HCT116 (cell line): ENCODE results near the gene TENM4. TPM values are rescaled to one million over a fixed set of nuclear protein-coding genes. Genes with fewer than 3 reads are reported as not detected.

Source experiments
- ATAC-seq: fragments of 200-7000 bp; cut with Tn5 transposase; 2 replicates; pipeline ENCODE4 v1.9.1; 2020; ENCODE audit warnings: mild to moderate bottlenecking, moderate library complexity
- BruUV-seq: library from RNA; stranded (reverse); fragments of 400-500 nt; replicated peaks from 2 replicates; lab custom pipeline; 2021; lab: Mats Ljungman, UMichigan
- CTCF ChIA-PET: fragments of 300-600 bp; sonication (Branson Sonifier 250); formaldehyde crosslinking; loops from one replicate; lab custom pipeline; 2021; ENCODE audit warnings: antibody characterized with exemption; lab: Charles Lee
- POLR2A ChIA-PET: fragments of 300-600, 350-600 bp; sonication (Branson Sonifier 250); formaldehyde crosslinking; loops from one replicate; lab custom pipeline; 2021; ENCODE audit warnings: antibody characterized with exemption; lab: Charles Lee
- RAD21 ChIA-PET, 2 experiments: fragments of 300-600 bp; sonication (Branson Sonifier 250); formaldehyde crosslinking; loops; one replicate each; lab custom pipeline; 2023; ENCODE audit warnings: low total read pairs in 2 of 2; ENCODE audit not compliant: uncharacterized antibody in 2 of 2, unreplicated experiment in 2 of 2, low non-redundant PET in 1 of 2; lab: Charles Lee
- DNase-seq: peaks from one replicate; pipeline ENCODE4 v3.0.0-alpha.2; 2010; ENCODE audit warnings: low read depth, low spot score
- H2AFZ ChIP-seq: fragments of 200-600 bp; shearing (Covaris generic), sonication (generic); 2 replicates; pipeline ENCODE4 v1.6.1; 2017; ENCODE audit warnings: low read depth, mixed run types, mixed read lengths, antibody characterized with exemption, low read length; ENCODE audit not compliant: poor library complexity, severe bottlenecking
- H3K27ac ChIP-seq: 2 replicates; pipeline ENCODE4 v1.5.1; 2012; ENCODE audit warnings: low read depth, low read length
- H3K27me3 ChIP-seq: fragments of 200-600 bp; sonication (generic); 2 replicates; pipeline ENCODE4 v1.6.1; 2016; ENCODE audit warnings: mixed run types, low read length, mixed read lengths; ENCODE audit not compliant: insufficient read depth
- H3K36me3 ChIP-seq, 2 experiments: fragments of 200-500 bp in 1 of 2; fragments of 200-600 bp in 1 of 2; sonication (Bioruptor generic) in 1 of 2; sonication (generic) in 1 of 2; 2 replicates each; pipeline versions ENCODE4 v1.5.1 to v1.6.1; 2014 to 2016; ENCODE audit warnings: low read length in 2 of 2, inconsistent platforms in 1 of 2, mixed read lengths in 1 of 2, mixed run types in 1 of 2; ENCODE audit not compliant: insufficient read depth in 2 of 2, control insufficient read depth in 1 of 2
- H3K4me1 ChIP-seq, 2 experiments: fragments of 200-600 bp in 1 of 2; sonication (generic) in 1 of 2; 2 replicates each; pipeline versions ENCODE4 v1.5.1 to v1.6.1; 2012 to 2017; ENCODE audit warnings: low read length in 2 of 2, inconsistent platforms in 1 of 2, mild to moderate bottlenecking in 1 of 2, mixed read lengths in 1 of 2, mixed run types in 1 of 2, moderate library complexity in 1 of 2; ENCODE audit not compliant: insufficient read depth in 2 of 2, control insufficient read depth in 1 of 2
- H3K4me2 ChIP-seq: fragments of 200-600 bp; sonication (generic); 2 replicates; pipeline ENCODE4 v1.6.1; 2017; ENCODE audit warnings: mixed run types, low read length, mixed read lengths
- H3K4me3 ChIP-seq, 2 experiments: fragments of 200-600 bp in 1 of 2; sonication (generic) in 1 of 2; replicated peaks in 1 of 2; 2 replicates each; pipeline ENCODE4 v1.5.1; 2011 to 2016; ENCODE audit warnings: low read length in 2 of 2, control low read depth in 1 of 2, low read depth in 1 of 2, mild to moderate bottlenecking in 1 of 2, mixed read lengths in 1 of 2, mixed run types in 1 of 2
- H3K79me2 ChIP-seq: fragments of 200-600 bp; sonication (generic); 2 replicates; pipeline ENCODE4 v1.6.1; 2017; ENCODE audit warnings: mild to moderate bottlenecking, mixed run types, low read length, moderate library complexity, mixed read lengths; ENCODE audit not compliant: insufficient read depth
- H3K9ac ChIP-seq: fragments of 200-600 bp; sonication (generic); 2 replicates; pipeline ENCODE4 v1.6.1; 2016; ENCODE audit warnings: low read length, mixed read lengths
- H3K9me2 ChIP-seq: fragments of 200-600 bp; sonication (generic), shearing (Covaris generic); 2 replicates; pipeline ENCODE4 v1.6.1; 2017; ENCODE audit warnings: mixed run types, mild to moderate bottlenecking, moderate library complexity; ENCODE audit not compliant: insufficient read depth
- H3K9me3 ChIP-seq, 2 experiments: fragments of 200-500 bp in 1 of 2; fragments of 200-600 bp in 1 of 2; sonication (Bioruptor generic) in 1 of 2; sonication (generic) in 1 of 2; 2 replicates each; pipeline ENCODE4 v1.6.1; 2014 to 2017; ENCODE audit warnings: low read length in 2 of 2, mixed read lengths in 2 of 2, inconsistent platforms in 1 of 2, low read depth in 1 of 2, mild to moderate bottlenecking in 1 of 2, mixed run types in 1 of 2, moderate library complexity in 1 of 2; ENCODE audit not compliant: control insufficient read depth in 1 of 2, insufficient read depth in 1 of 2
- H4K20me1 ChIP-seq: fragments of 200-600 bp; sonication (generic), shearing (Covaris generic); 2 replicates; pipeline ENCODE4 v1.6.1; 2017; ENCODE audit warnings: mixed run types, mild to moderate bottlenecking, moderate library complexity; ENCODE audit not compliant: insufficient read depth
- ATF3 ChIP-seq: IDR thresholded peaks from 2 replicates; pipeline ENCODE4 v1.6.1; 2012
- CBX3 ChIP-seq: IDR thresholded peaks from 2 replicates; pipeline ENCODE4 v1.6.1; 2012; ENCODE audit warnings: low read depth
- CTCF ChIP-seq, 3 experiments: fragments of 200-600 bp in 1 of 3; sonication (generic) in 1 of 3; IDR thresholded peaks in 2 of 3; conservative IDR thresholded peaks in 1 of 3; 2 replicates each; pipeline ENCODE4 v1.5.1; 2012 to 2017; ENCODE audit warnings: low read depth in 2 of 3, low read length in 2 of 3, antibody characterized with exemption in 1 of 3, borderline replicate concordance in 1 of 3, control low read depth in 1 of 3, mild to moderate bottlenecking in 1 of 3, mixed read lengths in 1 of 3, mixed run types in 1 of 3, moderate library complexity in 1 of 3; ENCODE audit not compliant: insufficient read depth in 1 of 3
- EGR1 ChIP-seq: IDR thresholded peaks from 2 replicates; pipeline ENCODE4 v1.6.1; 2012; ENCODE audit warnings: low read depth
- EZH2 ChIP-seq: fragments of 200-600 bp; sonication (generic); IDR thresholded peaks from 2 replicates; pipeline ENCODE4 v1.6.1; 2017; ENCODE audit warnings: antibody characterized with exemption, mixed run types
- JUND ChIP-seq: IDR thresholded peaks from 2 replicates; pipeline ENCODE4 v1.6.1; 2012
- MAX ChIP-seq: IDR thresholded peaks from 2 replicates; pipeline ENCODE4 v1.6.1; 2012
- POLR2A ChIP-seq: IDR thresholded peaks from 2 replicates; pipeline ENCODE4 v1.7.0; 2011; ENCODE audit warnings: borderline replicate concordance; ENCODE audit not compliant: insufficient read depth, insufficient read length; ENCODE audit errors: extremely low read depth
- POLR2AphosphoS5 ChIP-seq: IDR thresholded peaks from 2 replicates; pipeline ENCODE4 v1.6.1; 2011; ENCODE audit warnings: mild to moderate bottlenecking, low read depth, low read length, moderate library complexity
- RAD21 ChIP-seq: IDR thresholded peaks from 2 replicates; pipeline ENCODE4 v1.6.1; 2012; ENCODE audit warnings: low read depth, mild to moderate bottlenecking
- SIN3A ChIP-seq: IDR thresholded peaks from 2 replicates; pipeline ENCODE4 v1.6.1; 2012; ENCODE audit warnings: low read depth
- YY1 ChIP-seq: IDR thresholded peaks from 2 replicates; pipeline ENCODE4 v1.6.1; 2011; ENCODE audit warnings: low read length, low read depth, moderate library complexity, mild to moderate bottlenecking; ENCODE audit not compliant: insufficient replicate concordance; ENCODE audit errors: extremely low read depth
- ZFX ChIP-seq: fragments of 450-650 bp; IDR thresholded peaks from 2 replicates; pipeline ENCODE4 v1.6.1; 2017
- ZNF274 ChIP-seq: fragments of 200-500 bp; sonication (Bioruptor generic); IDR thresholded peaks from 2 replicates; pipeline ENCODE4 v1.6.1; 2014; ENCODE audit warnings: mild to moderate bottlenecking, low read depth, low read length, inconsistent platforms
- intact Hi-C: fragments of 100-400 bp; cut with micrococcal nuclease; formaldehyde crosslinking; loops from 2 replicates; pipeline ENCODE4 v1.10.0; 2022
- total RNA-seq: library from RNA; stranded (reverse); gene quantifications from one replicate; pipeline ENCODE4 v1.2.1, GENCODE V29; 2021; ENCODE audit not compliant: unreplicated experiment

Gene TENM4
- total RNA-seq, 1 experiment from 2014 or later = 0.05 TPM

- Histone ChIP-seq H2AFZ (no peak overlapping the region), H3K27ac (no peak overlapping the region), H3K9me3 (no peaks in the 10 kb centered on the region), H3K27me3 (no peaks in the 10 kb centered on the region), H3K36me3 (no peaks in the 10 kb centered on the region), H3K4me3 (no peak overlapping the region), H3K9ac (no peak overlapping the region), H3K79me2 (no peaks in the 10 kb centered on the region), H3K4me2 (no peak overlapping the region), H3K9me2 (no peaks in the 10 kb centered on the region), H4K20me1 (no peaks in the 10 kb centered on the region), H3K4me1 (no peaks in the 10 kb centered on the region)
- BruUV-seq = no TSS peak
- ATAC-seq = no peak
- ChIA-PET POLR2A (no interaction called here), CTCF (no interaction called here), RAD21 (no interaction called here)
- intact Hi-C loops = no loop called here
- no peak for DNase-seq
- TF ChIP-seq POLR2A = no peak
Measured at GRCh38 chr11:79437278-79437980, 3.4 kb downstream of the TENM4 start.

- H3K4me1 ChIP-seq = no peaks in the 10 kb centered on the region
- DNase-seq = no peak
- no TSS peak for BruUV-seq
- no peaks in the 10 kb centered on the region for H3K9me2 ChIP-seq
- H3K4me2 ChIP-seq = no peak overlapping the region
- H3K27ac ChIP-seq = no peak overlapping the region
- intact Hi-C loops = no loop called here
- no peak for ATAC-seq
- H3K36me3 ChIP-seq = no peaks in the 10 kb centered on the region
- no peak overlapping the region for H3K4me3 ChIP-seq
- no peaks in the 10 kb centered on the region for H3K9me3 ChIP-seq
- no peak overlapping the region for H2AFZ ChIP-seq
- CTCF ChIA-PET = no interaction called here
- TF ChIP-seq RAD21 (no peak), JUND (no peak), SIN3A (no peak), YY1 (no peak), POLR2A (no peak), ZFX (no peak), MAX (no peak), CTCF (IDR thresholded peaks at IDR 0.05 in 2 of 3, conservative IDR thresholded peaks at IDR 0.05 in 1 of 3; ENCODE audit: borderline replicate concordance in 1 of 3, insufficient read depth in 1 of 3, low read depth in 2 of 3, low read length in 2 of 3) (no peak), EGR1 (no peak), CBX3 (no peak), ZNF274 (no peak), ATF3 (no peak), POLR2AphosphoS5 (no peak), EZH2 (no peak)
- H4K20me1 ChIP-seq = no peaks in the 10 kb centered on the region
- H3K9ac ChIP-seq = no peak overlapping the region
- no peaks in the 10 kb centered on the region for H3K79me2 ChIP-seq
- no peaks in the 10 kb centered on the region for H3K27me3 ChIP-seq
- RAD21 ChIA-PET = no interaction called here
- POLR2A ChIA-PET = no interaction called here
Measured at GRCh38 chr11:79436919-79437277, 3.9 kb downstream of the TENM4 start.
